MM.1S (cell line): Measurements from ENCODE around the gene ZKSCAN8.

ENCODE experiments used
- DNase-seq: peaks from one replicate; pipeline ENCODE4 v3.0.0-alpha.2; 2015
- H2AFZ ChIP-seq: fragments of 300-600 bp; sonication (generic); 2 replicates; pipeline ENCODE4 v1.6.0; 2016; ENCODE audit warnings: antibody characterized with exemption, low read length
- H3F3A ChIP-seq: fragments of 300-600 bp; sonication (generic); 2 replicates; pipeline ENCODE4 v1.6.1; 2016; ENCODE audit warnings: mild to moderate bottlenecking, antibody characterized with exemption, low read length, moderate library complexity, mixed read lengths; ENCODE audit not compliant: insufficient read depth
- H3K27ac ChIP-seq: fragments of 300-600 bp; sonication (generic); 2 replicates; pipeline ENCODE4 v1.5.1; 2016; ENCODE audit warnings: mild to moderate bottlenecking, low read length
- H3K27me3 ChIP-seq: fragments of 300-600 bp; sonication (generic); replicated peaks from 2 replicates; pipeline ENCODE4 v1.6.0; 2016; ENCODE audit warnings: low read length; ENCODE audit not compliant: insufficient read depth
- H3K36me3 ChIP-seq: fragments of 300-600 bp; sonication (generic); replicated peaks from 2 replicates; pipeline ENCODE4 v1.6.1; 2016; ENCODE audit warnings: mild to moderate bottlenecking, low read length, mixed read lengths; ENCODE audit not compliant: insufficient read depth
- H3K4me1 ChIP-seq: fragments of 300-600 bp; sonication (generic); 2 replicates; pipeline ENCODE4 v1.6.1; 2016; ENCODE audit warnings: low read length, mixed read lengths
- H3K4me2 ChIP-seq: fragments of 300-600 bp; sonication (generic); 2 replicates; pipeline ENCODE4 v1.6.0; 2016; ENCODE audit warnings: low read depth, low read length
- H3K4me3 ChIP-seq: fragments of 300-600 bp; sonication (generic); 2 replicates; pipeline ENCODE4 v1.5.1; 2016; ENCODE audit warnings: low read length, mixed read lengths
- H3K79me2 ChIP-seq: fragments of 300-600 bp; sonication (generic); 2 replicates; pipeline ENCODE4 v1.6.1; 2016; ENCODE audit warnings: mixed run types, low read length, mixed read lengths
- H3K9ac ChIP-seq: fragments of 300-600 bp; sonication (generic); 2 replicates; pipeline ENCODE4 v1.6.1; 2016; ENCODE audit warnings: low read length, mixed read lengths
- H3K9me2 ChIP-seq: fragments of 300-600 bp; sonication (generic); replicated peaks from 2 replicates; pipeline ENCODE4 v1.6.1; 2016; ENCODE audit warnings: mild to moderate bottlenecking, low read length, mixed read lengths; ENCODE audit not compliant: insufficient read depth
- H3K9me3 ChIP-seq: fragments of 300-600 bp; sonication (generic); replicated peaks from 2 replicates; pipeline ENCODE4 v1.6.1; 2016; ENCODE audit warnings: mild to moderate bottlenecking, low read length, mixed read lengths; ENCODE audit not compliant: insufficient read depth
- H4K20me1 ChIP-seq: fragments of 300-600 bp; sonication (generic); 2 replicates; pipeline ENCODE4 v1.6.1; 2016; ENCODE audit warnings: mild to moderate bottlenecking, low read length, moderate library complexity, mixed read lengths; ENCODE audit not compliant: insufficient read depth
- EZH2 ChIP-seq: fragments of 300-600 bp; sonication (generic); optimal IDR thresholded peaks from 2 replicates; pipeline ENCODE3; 2017; ENCODE audit warnings: low read depth, mild to moderate bottlenecking, antibody characterized with exemption, low read length, mixed read lengths
- EZH2phosphoT487 ChIP-seq: fragments of 300-600 bp; sonication (generic); IDR thresholded peaks from 2 replicates; pipeline ENCODE4 v1.6.1; 2018; ENCODE audit warnings: antibody characterized with exemption, low read length
- TF ChIP-seq, protein P1 (sequence below): fragments of 300-600 bp; sonication (generic); IDR thresholded peaks from 2 replicates; pipeline ENCODE4 v1.5.1; 2016; ENCODE audit warnings: antibody characterized with exemption, low read length, mixed read lengths

Gene ZKSCAN8

GRCh38 chr6:28176373-28176772 lies 34.7 kb downstream of the ZKSCAN8 start:
- Histone ChIP-seq H3K4me1 (no peaks in the 10 kb centered on the region), H3K4me3 (no peak overlapping the region), H4K20me1 (no peaks in the 10 kb centered on the region), H3F3A (no peaks in the 10 kb centered on the region), H2AFZ (no peak overlapping the region), H3K79me2 (no peaks in the 10 kb centered on the region), H3K9me2 (no peaks in the 10 kb centered on the region), H3K9ac (no peak overlapping the region), H3K4me2 (no peak overlapping the region), H3K27me3 (no peaks in the 10 kb centered on the region), H3K36me3 (no peaks in the 10 kb centered on the region), H3K9me3 (no peaks in the 10 kb centered on the region), H3K27ac (no peak overlapping the region)
- TF ChIP-seq EZH2 (no peak), EZH2phosphoT487 (no peak)
- TF ChIP-seq, protein P1, sequence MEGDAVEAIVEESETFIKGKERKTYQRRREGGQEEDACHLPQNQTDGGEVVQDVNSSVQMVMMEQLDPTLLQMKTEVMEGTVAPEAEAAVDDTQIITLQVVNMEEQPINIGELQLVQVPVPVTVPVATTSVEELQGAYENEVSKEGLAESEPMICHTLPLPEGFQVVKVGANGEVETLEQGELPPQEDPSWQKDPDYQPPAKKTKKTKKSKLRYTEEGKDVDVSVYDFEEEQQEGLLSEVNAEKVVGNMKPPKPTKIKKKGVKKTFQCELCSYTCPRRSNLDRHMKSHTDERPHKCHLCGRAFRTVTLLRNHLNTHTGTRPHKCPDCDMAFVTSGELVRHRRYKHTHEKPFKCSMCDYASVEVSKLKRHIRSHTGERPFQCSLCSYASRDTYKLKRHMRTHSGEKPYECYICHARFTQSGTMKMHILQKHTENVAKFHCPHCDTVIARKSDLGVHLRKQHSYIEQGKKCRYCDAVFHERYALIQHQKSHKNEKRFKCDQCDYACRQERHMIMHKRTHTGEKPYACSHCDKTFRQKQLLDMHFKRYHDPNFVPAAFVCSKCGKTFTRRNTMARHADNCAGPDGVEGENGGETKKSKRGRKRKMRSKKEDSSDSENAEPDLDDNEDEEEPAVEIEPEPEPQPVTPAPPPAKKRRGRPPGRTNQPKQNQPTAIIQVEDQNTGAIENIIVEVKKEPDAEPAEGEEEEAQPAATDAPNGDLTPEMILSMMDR: no peak
- DNase-seq: no peak

GRCh38 chr6:28182255-28182654 lies 40.6 kb downstream of the ZKSCAN8 start:
- Histone ChIP-seq H3K9me2 (no peaks in the 10 kb centered on the region), H3K27me3 (no peaks in the 10 kb centered on the region), H3K36me3 (no peaks in the 10 kb centered on the region), H3K27ac (no peak overlapping the region), H3K9ac (no peak overlapping the region), H3F3A (no peaks in the 10 kb centered on the region), H3K79me2 (no peaks in the 10 kb centered on the region), H4K20me1 (no peaks in the 10 kb centered on the region), H3K9me3 (no peaks in the 10 kb centered on the region; the same call in 1 of the 2 replicates), H3K4me1 (no peaks in the 10 kb centered on the region), H3K4me2 (no peak overlapping the region), H2AFZ (no peak overlapping the region), H3K4me3 (no peak overlapping the region)
- no peak for DNase-seq
- no peak for TF ChIP-seq EZH2
- TF ChIP-seq, protein P1: no peak
- TF ChIP-seq EZH2phosphoT487: no peak

- no peak overlapping the region for H3K9ac ChIP-seq
- no peak overlapping the region for H3K4me3 ChIP-seq
- no peak overlapping the region for H3K4me2 ChIP-seq
- no peaks in the 10 kb centered on the region for H3K27me3 ChIP-seq
- no peaks in the 10 kb centered on the region for H3F3A ChIP-seq
- DNase-seq: no peak
- no peaks in the 10 kb centered on the region for H4K20me1 ChIP-seq
- H2AFZ ChIP-seq: no peak overlapping the region
- no peaks in the 10 kb centered on the region; the same call in 1 of the 2 replicates for H3K9me3 ChIP-seq
- no peak overlapping the region for H3K27ac ChIP-seq
- H3K36me3 ChIP-seq: no peaks in the 10 kb centered on the region
- no peaks in the 10 kb centered on the region for H3K4me1 ChIP-seq
- H3K9me2 ChIP-seq: no peaks in the 10 kb centered on the region
- TF ChIP-seq, protein P1: no peak
- TF ChIP-seq EZH2phosphoT487 (no peak), EZH2 (no peak)
- H3K79me2 ChIP-seq: no peaks in the 10 kb centered on the region
These were observed 46.7 kb downstream of the ZKSCAN8 start for GRCh38 chr6:28188111-28188979.
